SK-N-SH (cell line): ENCODE data around the gene ZDHHC14.

Experiments
- CTCF ChIP-seq: fragments of 200-600 bp; sonication (generic); IDR thresholded peaks from 2 replicates; pipeline ENCODE4 v1.6.1; 2017; ENCODE audit warnings: antibody characterized with exemption, mild to moderate bottlenecking, moderate library complexity
- JUND ChIP-seq: IDR thresholded peaks from 2 replicates; pipeline ENCODE4 v1.4.0; 2012
- NFIC ChIP-seq: IDR thresholded peaks from 2 replicates; pipeline ENCODE4 v1.4.0; 2012; ENCODE audit warnings: borderline replicate concordance
- POLR2AphosphoS5 ChIP-seq: IDR thresholded peaks from 2 replicates; pipeline ENCODE4 v1.6.1; 2012; ENCODE audit warnings: low read depth, low read length
- RCOR1 ChIP-seq: fragments of 150-350 bp; IDR thresholded peaks from 2 replicates; pipeline ENCODE4 v1.6.1; 2017; ENCODE audit warnings: antibody characterized with exemption, low read length
- SIN3A ChIP-seq: IDR thresholded peaks from 2 replicates; pipeline ENCODE4 v1.6.1; 2012; ENCODE audit warnings: low read depth, mild to moderate bottlenecking, low read length, moderate library complexity, borderline replicate concordance

DNA sequence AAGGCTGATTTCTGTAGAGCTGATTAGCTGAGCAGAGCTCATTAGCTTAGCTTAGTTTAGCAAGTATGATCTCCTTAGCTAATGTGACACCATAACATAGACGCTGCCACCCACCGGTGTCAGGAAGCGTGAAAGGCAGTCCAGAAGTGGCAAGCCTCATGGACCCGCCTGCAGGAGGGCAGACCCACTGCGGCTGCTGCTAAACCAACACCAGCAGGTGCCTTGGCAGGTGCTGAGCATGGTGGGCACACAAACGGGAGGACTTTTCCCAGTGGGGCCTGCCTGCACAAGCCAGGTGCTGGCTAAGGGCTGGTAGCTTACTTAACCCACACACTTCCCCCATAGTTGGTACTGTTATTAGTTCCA lies 22.7 kb downstream of the ZDHHC14 start:
- TF ChIP-seq JUND (no peak), SIN3A (no peak), POLR2AphosphoS5 (no peak), CTCF (no peak), RCOR1 (no peak), NFIC (no peak)
